HG02623 (cell line): ENCODE data around the gene PFDN4.

Experiments
- ATAC-seq: cut with Tn5 transposase; IDR thresholded peaks from one replicate; pipeline ENCODE4 v1.9.1; 2021; ENCODE audit warnings: moderate library complexity; ENCODE audit not compliant: unreplicated experiment

The PFDN4 gene

DNA sequence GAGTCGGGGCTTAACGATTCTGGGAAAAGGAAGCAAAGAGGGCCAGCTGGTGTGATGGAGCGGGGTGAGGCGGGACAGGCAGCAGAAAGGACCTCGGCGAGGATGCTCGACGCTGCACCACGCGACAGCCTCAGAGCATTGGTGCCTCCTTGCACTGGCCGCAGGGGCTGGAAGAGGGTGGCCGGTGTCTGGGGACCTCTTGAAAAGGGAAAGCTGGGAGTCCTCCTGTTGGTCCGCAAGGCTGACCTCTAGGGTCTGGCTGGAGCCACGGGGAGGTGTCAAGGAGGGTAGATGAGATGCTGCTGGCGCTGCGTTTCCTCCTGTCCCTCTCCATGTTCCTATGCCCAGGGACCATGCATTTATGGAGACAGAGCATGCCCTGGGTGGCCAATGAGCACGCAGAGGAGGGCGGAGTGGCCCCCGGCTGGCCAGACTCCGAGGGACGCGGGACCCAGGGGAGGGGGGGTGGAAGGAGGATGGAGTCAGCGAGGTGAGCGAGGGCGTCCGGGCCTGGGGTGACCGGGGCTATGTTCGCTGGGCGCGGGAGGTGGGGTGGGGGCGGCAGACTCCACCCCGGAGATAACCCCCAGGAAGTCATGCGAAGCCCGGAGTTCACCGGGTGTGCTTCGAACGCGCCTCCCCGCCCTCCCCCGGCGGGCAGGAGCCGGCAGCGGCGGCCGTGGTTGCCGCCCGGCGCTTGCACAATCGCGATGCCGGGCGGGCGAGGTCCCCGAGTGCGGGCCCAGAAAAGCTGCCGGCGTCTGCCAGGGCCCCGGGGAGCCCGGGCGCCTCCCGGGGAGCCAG is 34.0 kb upstream of the PFDN4 start, which contains the start of gene CYP24A1:
Gene CYP24A1 (minus strand): TSS at position 334 of the 804 bp plus-strand sequence. CDS start 407 bp downstream, outside the sequence.
- no peak for ATAC-seq

DNA sequence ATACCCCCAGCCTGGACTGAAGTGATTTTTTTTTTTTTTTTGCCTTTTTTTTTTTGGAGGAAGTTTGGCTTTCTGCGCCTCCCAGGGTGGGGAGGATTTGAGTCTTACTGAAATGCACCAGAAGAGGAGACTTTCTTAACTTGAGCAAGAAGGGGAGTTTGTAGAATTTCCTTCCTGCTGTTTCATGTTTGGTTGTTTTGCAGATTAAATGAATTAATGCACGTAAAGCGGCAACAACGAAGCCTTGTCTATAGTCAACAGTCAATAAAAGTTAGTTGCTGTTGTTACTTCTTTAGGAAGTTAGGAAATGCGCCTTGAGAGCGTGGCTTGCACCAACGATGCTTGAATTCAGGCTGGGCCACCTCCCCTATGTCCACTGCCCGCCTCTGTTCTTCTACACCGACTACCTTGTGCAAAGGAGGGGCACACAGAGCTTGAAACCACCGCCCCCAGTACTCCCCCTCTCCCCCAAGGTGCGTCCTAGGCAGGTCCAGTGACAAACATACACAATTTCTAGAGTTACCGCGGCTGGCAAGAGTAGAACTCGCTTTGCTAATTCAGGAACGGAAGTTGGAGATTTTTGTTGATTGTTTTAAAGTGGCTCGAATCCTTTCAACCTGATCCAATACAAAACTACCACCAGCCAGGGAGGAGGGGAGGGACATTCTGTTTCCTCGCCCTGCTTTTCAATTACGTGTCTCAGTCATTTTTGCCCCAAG is 33.3 kb upstream of the PFDN4 start:
- ATAC-seq, result no peak

GRCh38 chr20:54176610-54177009 is 31.3 kb upstream of the PFDN4 start:
- ATAC-seq, result no peak

- no peak for ATAC-seq
These were observed 30.5 kb upstream of the PFDN4 start for GRCh38 chr20:54177378-54177777.

- ATAC-seq, result no peak
These were observed 29.6 kb upstream of the PFDN4 start for GRCh38 chr20:54178256-54178655.

GRCh38 chr20:54179946-54180345 is 27.9 kb upstream of the PFDN4 start:
- ATAC-seq, result no peak

DNA sequence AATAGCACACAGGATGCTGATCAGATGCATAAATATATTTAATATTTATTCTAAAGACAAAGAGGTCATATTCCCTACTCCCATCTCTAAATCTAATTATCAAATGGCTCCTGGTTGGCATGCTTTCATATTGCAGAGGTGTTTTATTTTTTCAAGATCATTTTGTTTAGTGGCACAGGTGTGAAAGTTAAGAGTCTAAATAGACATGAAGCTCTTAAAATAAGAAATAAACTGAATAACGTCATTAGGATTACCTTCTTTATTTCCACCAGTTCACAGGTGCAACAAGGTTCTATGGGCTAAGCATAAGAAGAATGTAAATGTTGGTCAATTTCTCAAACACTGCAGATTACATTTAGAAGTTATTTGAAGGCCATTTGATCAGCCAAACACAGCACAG is 27.0 kb upstream of the PFDN4 start:
- ATAC-seq, result no peak

DNA sequence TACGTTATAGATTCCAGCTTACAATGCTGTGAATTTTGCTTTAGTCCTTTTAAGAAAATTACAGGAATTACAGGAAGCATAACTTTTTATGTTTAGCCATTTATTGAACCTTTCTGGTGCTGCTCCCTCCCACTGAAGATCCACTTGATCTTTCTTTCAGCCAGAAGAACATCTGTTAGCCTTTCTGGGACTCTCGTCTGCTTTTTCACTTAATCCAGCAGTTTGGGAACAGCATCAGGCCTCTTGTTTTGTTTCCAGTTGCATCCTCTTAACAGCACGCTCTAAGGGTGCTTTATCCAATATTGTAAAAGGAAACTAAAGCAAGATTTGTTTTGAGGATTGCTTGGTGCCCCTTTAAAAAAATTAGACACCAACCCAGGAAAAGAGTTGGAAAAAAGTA is 23.8 kb upstream of the PFDN4 start:
- no peak for ATAC-seq

- ATAC-seq, result no peak
These were observed 22.8 kb upstream of the PFDN4 start for GRCh38 chr20:54184904-54185626.

GRCh38 chr20:54188132-54188849 is 19.6 kb upstream of the PFDN4 start:
- ATAC-seq, result no peak

- ATAC-seq, result no peak
These were observed 18.3 kb upstream of the PFDN4 start for GRCh38 chr20:54189630-54190029.

DNA sequence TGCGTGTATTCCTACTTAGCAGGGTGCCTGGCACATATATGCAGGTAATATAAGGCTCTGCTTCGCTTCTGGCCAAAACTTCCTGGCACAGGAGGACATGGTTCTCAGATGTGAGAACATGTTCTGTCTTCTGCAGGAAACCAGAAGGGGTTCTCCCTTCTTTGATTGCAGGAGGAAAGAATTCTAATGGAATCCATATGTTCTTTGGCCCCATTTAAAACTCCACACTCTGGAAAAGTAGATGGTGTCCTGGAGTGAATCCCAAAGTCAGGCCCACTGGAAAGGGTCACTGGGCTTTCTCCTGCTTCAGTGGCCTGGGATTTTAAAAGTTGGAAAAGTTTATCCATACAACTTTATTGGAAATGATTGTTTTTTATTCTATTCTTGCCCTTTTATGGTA is 17.7 kb upstream of the PFDN4 start:
- ATAC-seq, result no peak

GRCh38 chr20:54193817-54194216 is 14.1 kb upstream of the PFDN4 start:
- no peak for ATAC-seq

GRCh38 chr20:54194724-54195438 is 13.0 kb upstream of the PFDN4 start:
- no peak for ATAC-seq

DNA sequence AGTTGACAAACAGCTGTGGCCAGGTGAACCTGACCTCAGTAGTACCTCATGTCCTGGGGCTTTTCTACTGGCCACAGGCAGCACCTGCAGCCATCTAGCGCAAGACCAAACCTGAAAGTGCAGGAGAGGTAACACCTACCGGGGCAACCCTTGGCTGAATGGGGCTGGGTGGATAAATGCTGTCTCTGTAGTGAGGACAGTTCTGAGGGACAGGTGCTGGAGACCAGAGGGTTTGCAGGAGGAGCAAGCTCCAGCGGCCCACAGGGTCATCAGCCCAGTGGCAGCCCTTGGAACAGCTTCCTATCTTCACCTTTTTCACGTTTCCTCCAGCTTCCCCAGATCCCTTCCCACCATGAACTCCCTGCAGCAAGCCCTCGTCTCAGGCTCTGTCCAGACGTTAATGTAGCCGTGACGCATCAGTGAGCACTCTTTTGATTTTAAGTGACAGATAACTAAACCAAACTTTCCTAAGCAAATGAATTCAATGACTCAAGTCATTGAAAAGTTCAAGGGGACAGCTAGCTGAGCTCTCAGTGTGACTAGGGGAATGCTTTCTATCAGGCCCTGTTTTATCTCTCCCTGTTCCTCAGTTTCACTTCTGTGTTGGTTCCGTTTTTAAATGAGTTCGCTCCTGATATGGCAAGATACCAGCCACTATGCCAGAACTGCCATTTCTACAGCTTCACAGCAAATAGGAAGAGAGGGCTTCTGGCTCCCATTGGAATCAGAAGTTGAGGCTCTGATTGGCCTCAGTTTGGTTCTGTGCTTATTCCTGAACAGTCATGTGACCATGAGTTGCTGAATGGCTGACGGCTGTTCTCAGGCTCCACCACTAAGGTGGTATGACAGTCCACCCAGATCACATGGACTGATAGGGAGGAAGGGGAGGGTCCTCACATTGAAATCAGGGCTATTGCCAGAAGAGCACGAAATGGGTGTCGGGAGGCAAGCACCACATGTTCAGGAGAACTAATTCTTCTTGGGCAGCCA is 12.1 kb upstream of the PFDN4 start:
- ATAC-seq, result no peak

GRCh38 chr20:54197621-54198604 is 10.0 kb upstream of the PFDN4 start:
- no peak for ATAC-seq

GRCh38 chr20:54199283-54199682 is 8.6 kb upstream of the PFDN4 start:
- no peak for ATAC-seq

DNA sequence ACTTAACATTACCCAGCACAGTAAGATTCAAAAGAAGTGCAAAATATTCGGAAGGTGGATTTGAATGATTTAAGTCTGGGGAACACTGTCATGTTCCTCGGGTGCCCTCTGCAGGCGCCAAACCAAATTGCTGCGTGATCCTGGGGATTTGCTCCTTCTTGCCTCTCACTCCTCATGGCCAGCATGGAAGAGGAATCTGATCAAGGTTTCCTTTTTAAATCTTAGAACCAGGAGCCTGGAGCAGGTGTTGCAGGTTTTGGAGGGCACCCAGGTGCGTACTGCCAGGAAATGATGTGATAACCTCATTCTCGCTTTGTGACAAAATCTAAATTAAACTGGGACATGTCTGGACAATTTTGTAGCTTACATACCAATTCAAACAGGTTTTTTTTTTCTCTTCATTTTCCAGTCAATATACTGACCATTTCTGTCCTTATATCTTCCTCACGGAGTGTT is 8.1 kb upstream of the PFDN4 start:
- no peak for ATAC-seq
